Naive B cell (primary cell): ENCODE data around the gene CIAPIN1. TPM values are rescaled to one million over a fixed set of nuclear protein-coding genes. Genes with fewer than 3 reads are reported as not detected.
A peak's percentile ranks its signal among the peaks of the same experiment; 100 is the strongest.

Experiments
- ATAC-seq, 2 donors: fragments of 150-1000 bp; cut with Tn5 transposase; 2 replicates each; pipeline ENCODE4 v1.10.0; 2021; ENCODE audit warnings: low read depth in 2 of 2, mild to moderate bottlenecking in 2 of 2, moderate library complexity in 2 of 2
- DNase-seq: peaks from one replicate; pipeline ENCODE4 v3.0.0; 2022
- H3K27ac Mint-ChIP-seq, 6 donors: one replicate each; pipeline ENCODE4 v1.8.0; 2020 to 2022; ENCODE audit warnings: mild to moderate bottlenecking in 6 of 6, mixed read lengths in 6 of 6, moderate library complexity in 5 of 6, inconsistent platforms in 2 of 6
- H3K27me3 Mint-ChIP-seq, 3 donors: one replicate each; pipeline ENCODE4 v1.8.0; 2021 to 2022; ENCODE audit warnings: mixed read lengths in 3 of 3, mild to moderate bottlenecking in 1 of 3
- H3K36me3 Mint-ChIP-seq, 2 donors: one replicate each; pipeline ENCODE4 v1.8.0; 2020 to 2022; ENCODE audit warnings: mixed read lengths in 2 of 2, inconsistent platforms in 1 of 2, mild to moderate bottlenecking in 1 of 2
- H3K4me1 Mint-ChIP-seq, 3 donors: one replicate each; pipeline ENCODE4 v1.8.0; 2020 to 2022; ENCODE audit warnings: mixed read lengths in 3 of 3, inconsistent platforms in 1 of 3, mild to moderate bottlenecking in 1 of 3, moderate library complexity in 1 of 3
- H3K4me3 Mint-ChIP-seq, 8 donors: one replicate each; pipeline ENCODE4 v1.8.0; 2020 to 2022; ENCODE audit warnings: mild to moderate bottlenecking in 8 of 8, mixed read lengths in 8 of 8, moderate library complexity in 8 of 8, inconsistent platforms in 2 of 8
- H3K9me3 Mint-ChIP-seq, 7 donors: one replicate each; pipeline ENCODE4 v1.8.0; 2020 to 2022; ENCODE audit warnings: mixed read lengths in 7 of 7, mild to moderate bottlenecking in 5 of 7, inconsistent platforms in 2 of 7, moderate library complexity in 1 of 7
- polyA plus RNA-seq, 6 donors: library from polyadenylated mRNA; unstranded; fragments of 300-500 nt; fragmentation: Illumina TruSeq; gene quantifications; one replicate each; pipeline ENCODE4 v1.2.3, GENCODE V29; 2021; ENCODE audit warnings: low read depth in 6 of 6

CIAPIN1 gene
- polyA plus RNA-seq, 6 donors from 2014 or later: 33.4 to 67.2 (median 40.9) TPM

DNA sequence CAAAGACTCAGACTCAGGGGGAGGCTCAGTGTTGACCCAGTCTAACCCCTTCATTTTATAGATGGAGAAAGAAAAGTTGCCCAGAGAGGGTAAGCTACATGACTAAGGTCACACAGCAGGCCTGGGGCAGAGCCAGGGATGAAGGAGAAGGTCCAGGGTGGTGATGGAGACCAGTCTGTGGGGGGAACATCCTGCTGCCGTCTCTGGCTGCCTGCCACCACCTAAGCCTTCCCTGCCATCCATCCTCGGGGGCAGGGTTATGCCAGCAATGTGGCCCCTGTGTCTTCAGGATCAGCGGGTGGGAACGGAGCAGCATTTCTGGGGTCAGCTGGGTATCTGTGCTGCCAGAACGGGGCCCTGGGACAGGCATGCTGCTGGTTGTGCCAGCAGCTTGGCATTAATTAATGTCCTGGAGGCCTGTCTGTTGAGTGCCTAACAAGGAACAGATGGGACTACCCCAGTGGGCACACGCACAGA, 33.6 kb upstream of the CIAPIN1 start:
- Mint-ChIP-seq H3K9me3 (no peaks in the 10 kb centered on the region), H3K27ac (no peak overlapping the region), H3K4me3 (peak overlapping the region in 1 of 8 donors; percentile 20), H3K4me1 (peaks cover 24 to 55% (median 47%) of the 10 kb centered on the region in 3 donors), H3K36me3 (no peaks in the 10 kb centered on the region), H3K27me3 (peaks cover 7 to 48% (median 41%) of the 10 kb centered on the region in 3 donors)
- no peak for ATAC-seq
- no peak for DNase-seq

DNA sequence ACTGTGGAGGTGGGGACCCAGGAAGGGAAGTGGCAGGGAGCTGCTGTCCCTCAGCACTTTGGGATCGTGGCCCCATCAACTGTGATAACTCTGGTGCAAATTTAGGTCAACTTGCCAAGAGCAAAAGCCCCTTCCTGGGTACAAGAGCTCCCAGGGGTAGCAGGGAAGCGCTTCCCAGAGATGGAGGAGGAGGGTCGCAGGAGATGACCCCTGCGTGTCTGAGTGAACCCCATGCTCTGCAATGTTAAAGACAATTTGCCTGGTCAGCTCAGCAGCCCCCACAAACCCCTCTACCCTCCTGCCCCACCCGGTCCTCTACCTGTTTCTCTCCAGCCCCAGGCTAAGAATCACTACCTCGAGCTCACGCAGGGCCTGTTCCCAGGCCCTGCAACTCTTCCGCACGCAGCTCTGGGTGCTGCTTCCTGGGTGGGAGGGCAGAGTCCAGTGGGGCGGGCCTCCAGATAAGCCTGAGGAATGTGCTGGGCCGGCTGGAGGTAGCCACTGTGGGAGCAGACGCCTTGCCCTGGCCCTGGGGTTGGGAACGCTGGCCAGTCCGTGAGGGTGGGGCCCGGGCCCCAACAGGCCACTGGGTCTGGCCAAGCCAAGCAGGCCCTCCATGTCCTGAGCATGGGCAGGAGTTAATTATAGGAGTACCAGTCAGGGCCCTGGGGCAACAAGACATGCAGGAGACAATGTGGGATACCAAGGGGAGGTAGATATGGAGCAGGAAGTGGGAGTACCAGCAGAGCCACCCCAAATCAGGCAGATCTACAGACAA, 33.0 kb upstream of the CIAPIN1 start:
- H3K27ac Mint-ChIP-seq: peak overlapping the region in 1 of 6 donors; percentile 79

DNA sequence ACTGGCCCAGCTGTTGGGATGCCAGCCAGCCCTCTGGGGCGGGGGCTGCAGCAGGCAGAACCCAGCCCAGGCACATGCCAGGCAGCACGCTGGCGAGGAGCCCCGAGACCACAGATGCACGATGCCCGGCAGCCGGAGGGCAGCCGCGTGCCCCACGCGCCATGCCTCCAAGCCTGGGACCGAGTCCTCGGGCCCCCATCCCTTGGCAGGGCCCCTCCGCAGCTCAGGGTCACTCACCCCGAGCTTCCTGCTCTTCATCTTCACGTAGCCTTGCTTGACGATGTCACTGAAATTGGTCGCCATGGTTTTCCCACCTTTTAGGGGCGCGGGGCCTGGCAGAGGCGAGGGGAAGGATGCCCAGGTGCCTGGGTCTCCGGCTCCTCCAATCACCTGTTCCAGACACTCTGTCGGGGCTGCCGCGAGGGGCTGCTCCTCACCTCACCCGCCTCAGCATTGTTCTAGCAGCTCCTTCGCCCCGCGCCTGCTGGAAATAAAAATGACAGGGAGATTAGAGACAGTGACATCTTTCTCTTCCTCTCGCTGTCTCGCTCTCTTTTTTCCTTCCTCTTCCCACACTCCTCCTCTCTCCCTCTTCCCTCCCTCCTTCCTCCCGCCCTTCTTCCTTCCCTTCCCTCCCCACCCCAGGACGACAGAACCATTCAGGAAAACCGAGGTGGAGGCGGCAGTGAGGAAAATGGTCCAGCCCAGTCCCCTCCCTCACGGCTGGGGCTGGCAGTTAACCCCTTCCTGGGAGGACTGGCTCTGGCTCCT, 32.2 kb upstream of the CIAPIN1 start:
- Mint-ChIP-seq H3K4me3 (peak overlapping the region; percentile 58 to 87 (median 78)), H3K36me3 (no peaks in the 10 kb centered on the region), H3K9me3 (no peaks in the 10 kb centered on the region), H3K27ac (peak overlapping the region in 3 of 6 donors; percentile 59 to 74 (median 61)), H3K27me3 (peaks cover 7 to 34% (median 27%) of the 10 kb centered on the region in 3 donors), H3K4me1 (peaks cover 22 to 51% (median 50%) of the 10 kb centered on the region in 3 donors)
- ATAC-seq (no peak), DNase-seq (no peak)

More for the DNA sequence above, 33.0 kb upstream of the CIAPIN1 start:
- Mint-ChIP-seq H3K4me3 (peak overlapping the region in 3 of 8 donors; percentile 22 to 85 (median 73)), H3K9me3 (no peaks in the 10 kb centered on the region), H3K4me1 (peaks cover 22 to 55% (median 49%) of the 10 kb centered on the region in 3 donors), H3K27me3 (peaks cover 7 to 42% (median 35%) of the 10 kb centered on the region in 3 donors), H3K36me3 (no peaks in the 10 kb centered on the region)
- DNase-seq: no peak
- ATAC-seq: no peak

DNA sequence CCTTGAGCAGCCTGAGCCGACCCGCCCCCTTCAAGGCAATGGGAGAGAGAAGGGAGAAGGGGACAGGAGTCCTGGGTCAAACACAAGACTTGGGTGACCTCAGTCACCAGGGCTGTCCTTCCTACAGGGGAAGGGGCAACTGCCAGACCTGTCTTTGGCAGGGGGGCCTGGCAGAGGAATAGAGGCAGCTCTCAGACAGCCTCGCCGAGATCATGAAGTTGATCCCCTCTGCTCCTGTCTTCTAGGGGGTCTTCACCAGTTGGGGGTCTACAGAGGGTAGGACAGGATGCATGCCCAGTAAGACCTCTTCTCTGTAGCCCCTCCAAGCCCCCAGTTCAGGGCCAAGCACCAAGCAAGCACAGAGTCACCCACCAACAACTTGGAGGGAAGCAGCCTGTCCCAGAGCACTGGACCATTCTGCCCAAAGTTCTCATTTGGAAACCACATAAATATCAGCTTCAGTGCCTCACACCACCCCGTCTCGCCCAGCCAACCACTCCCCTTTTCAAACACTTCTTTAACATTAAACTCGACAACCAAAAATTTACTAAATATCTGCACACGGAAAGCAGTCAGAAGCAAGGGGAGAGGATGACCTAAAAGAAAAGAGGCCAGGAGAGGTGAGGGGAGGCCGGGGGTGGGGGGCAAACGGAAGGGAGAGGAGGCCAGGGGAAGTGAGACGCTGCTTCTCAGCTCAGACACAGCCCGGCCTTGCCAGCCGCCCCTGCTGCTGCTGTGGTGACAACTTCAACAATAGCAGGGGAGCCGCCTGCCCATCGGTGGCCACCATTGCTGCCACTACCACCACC, 31.4 kb upstream of the CIAPIN1 start:
- ATAC-seq (peak; percentile 54 to 63), DNase-seq (peak; percentile 25)
- Mint-ChIP-seq H3K4me3 (peak overlapping the region; percentile 0 to 87 (median 78)), H3K4me1 (peaks cover 22 to 51% (median 50%) of the 10 kb centered on the region in 3 donors), H3K27ac (peak overlapping the region in 5 of 6 donors; percentile 29 to 87 (median 74)), H3K9me3 (no peaks in the 10 kb centered on the region), H3K27me3 (peaks cover 7 to 28% (median 25%) of the 10 kb centered on the region in 3 donors), H3K36me3 (no peaks in the 10 kb centered on the region)

DNA sequence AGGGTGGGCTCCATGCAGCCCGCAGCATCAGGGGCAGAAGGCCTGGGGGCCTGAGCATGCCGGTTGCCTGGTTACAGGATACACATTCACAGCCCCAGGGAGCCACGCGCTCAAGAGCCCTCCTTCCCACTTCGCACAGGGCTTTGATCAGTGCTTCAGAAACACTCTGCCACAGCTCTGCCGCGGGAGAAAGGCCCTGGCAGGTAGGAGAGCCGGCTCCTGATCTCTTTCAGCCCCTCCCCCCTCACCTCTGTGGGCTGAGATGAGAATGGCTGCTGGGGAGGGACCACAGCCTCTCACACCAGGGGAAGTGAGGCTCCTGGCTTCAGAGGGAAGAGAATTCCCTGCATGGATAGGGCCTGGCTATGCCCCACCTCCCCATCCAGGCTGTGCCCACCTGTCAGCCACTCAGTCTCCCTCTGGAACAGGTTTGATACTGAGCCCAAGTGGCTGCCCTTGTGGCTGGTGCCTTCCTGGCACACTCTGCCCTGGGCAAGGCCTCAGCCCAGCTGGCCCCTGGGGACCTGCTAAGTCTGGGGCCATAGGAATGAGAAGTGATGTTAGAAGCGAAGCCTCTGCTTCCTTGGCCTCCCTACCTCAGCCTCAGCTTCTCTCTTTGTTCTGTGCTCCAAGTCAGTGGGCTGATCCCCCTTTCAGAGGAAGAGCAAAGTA, 30.5 kb upstream of the CIAPIN1 start:
- Mint-ChIP-seq H3K4me3 (peak overlapping the region in 2 of 8 donors; percentile 76 to 87), H3K27me3 (peaks cover 7 to 28% (median 25%) of the 10 kb centered on the region in 3 donors), H3K4me1 (peaks cover 22 to 50% (median 47%) of the 10 kb centered on the region in 3 donors), H3K36me3 (no peaks in the 10 kb centered on the region), H3K27ac (peak overlapping the region in 1 of 6 donors; percentile 75), H3K9me3 (no peaks in the 10 kb centered on the region)
- ATAC-seq: no peak
- no peak for DNase-seq

DNA sequence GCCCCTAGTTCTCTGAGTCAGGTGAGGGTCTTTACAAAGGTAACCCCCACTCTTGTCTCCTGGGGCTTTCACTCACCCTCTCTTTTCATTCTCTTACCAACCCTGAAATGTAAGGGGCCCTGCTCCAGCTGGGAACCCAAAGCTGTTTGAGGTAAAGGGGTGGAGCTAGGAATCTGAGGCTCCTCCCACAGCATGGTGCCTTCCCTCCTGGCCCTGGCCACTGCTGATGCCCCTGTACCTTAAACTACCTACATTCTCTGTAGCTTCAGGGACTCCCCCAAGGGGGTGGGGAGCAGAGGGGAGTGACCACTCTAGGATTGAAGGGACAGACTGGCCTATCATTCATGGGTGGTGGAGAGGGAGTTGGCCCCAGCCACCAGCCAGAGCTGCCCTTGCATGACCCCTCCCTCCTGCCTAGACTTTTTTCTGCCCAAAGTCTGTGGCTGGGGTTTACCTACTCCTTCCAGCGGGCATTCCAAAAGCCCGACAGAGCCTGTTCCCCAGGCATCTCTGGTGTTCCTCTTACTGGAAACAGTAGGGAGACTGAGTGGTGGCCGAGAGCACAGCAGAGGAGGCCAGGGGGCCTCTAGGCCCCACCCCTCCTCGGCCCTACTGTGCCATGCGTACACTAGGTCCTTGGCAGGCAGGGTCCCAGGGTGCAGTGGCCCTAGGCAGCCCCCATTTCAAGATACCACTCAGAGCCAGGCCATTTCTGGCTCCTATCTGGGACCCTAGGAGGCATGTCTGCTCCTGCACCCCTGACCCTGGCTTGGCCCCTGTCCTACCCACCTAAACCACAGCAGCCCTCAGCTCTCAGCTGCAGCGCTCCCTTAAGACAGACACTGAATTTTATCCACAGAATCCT, 29.6 kb upstream of the CIAPIN1 start:
- DNase-seq: no peak
- H3K36me3 Mint-ChIP-seq: peaks cover 0 to 5% of the 10 kb centered on the region in 2 donors
- ATAC-seq: no peak
- peak overlapping the region in 1 of 8 donors; percentile 45 for H3K4me3 Mint-ChIP-seq
- no peaks in the 10 kb centered on the region for H3K9me3 Mint-ChIP-seq
- peak overlapping the region in 1 of 6 donors; percentile 81 for H3K27ac Mint-ChIP-seq
- H3K27me3 Mint-ChIP-seq: peaks cover 7 to 28% (median 25%) of the 10 kb centered on the region in 3 donors
- peaks cover 25 to 50% (median 47%) of the 10 kb centered on the region in 3 donors for H3K4me1 Mint-ChIP-seq

DNA sequence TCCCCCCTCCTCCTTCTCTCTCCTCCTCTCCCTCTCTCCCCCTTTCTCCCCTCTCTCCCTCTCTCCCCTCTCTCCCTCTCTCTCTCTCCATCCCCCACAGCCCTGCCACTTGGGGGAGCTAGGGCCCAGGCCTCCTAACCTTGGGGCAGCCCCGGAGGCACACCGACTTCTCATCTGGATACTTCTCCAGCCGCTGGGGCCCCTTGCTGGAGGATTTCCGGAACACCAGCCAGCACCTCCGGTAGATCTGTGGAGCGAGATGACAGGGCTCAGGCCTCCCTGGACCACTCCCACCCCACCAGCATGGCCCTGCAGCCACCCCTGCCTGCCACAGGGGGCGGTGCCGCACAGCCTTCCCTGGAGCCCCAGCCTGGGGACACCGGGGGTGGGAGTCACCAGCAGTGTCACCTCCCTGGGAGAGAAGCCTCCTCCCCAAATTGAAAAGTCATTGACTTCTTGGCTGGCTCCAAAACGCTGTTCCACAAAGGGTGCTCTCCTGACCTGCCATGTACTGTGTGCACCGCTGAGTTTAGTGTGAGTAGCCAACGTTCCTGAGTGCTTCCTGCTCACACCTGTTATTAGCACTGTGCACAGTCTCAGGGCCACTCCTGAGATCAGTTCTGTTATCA, 28.6 kb upstream of the CIAPIN1 start:
- Mint-ChIP-seq H3K27ac (peak overlapping the region in 1 of 6 donors; percentile 69), H3K36me3 (peaks cover 0 to 7% of the 10 kb centered on the region in 2 donors), H3K27me3 (peaks cover 0 to 20% (median 15%) of the 10 kb centered on the region in 3 donors), H3K4me1 (peaks cover 26 to 44% (median 44%) of the 10 kb centered on the region in 3 donors), H3K4me3 (peak overlapping the region in 3 of 8 donors; percentile 9 to 65 (median 64)), H3K9me3 (no peaks in the 10 kb centered on the region)
- ATAC-seq (peak; percentile 83 to 88), DNase-seq (peak; percentile 69)

DNA sequence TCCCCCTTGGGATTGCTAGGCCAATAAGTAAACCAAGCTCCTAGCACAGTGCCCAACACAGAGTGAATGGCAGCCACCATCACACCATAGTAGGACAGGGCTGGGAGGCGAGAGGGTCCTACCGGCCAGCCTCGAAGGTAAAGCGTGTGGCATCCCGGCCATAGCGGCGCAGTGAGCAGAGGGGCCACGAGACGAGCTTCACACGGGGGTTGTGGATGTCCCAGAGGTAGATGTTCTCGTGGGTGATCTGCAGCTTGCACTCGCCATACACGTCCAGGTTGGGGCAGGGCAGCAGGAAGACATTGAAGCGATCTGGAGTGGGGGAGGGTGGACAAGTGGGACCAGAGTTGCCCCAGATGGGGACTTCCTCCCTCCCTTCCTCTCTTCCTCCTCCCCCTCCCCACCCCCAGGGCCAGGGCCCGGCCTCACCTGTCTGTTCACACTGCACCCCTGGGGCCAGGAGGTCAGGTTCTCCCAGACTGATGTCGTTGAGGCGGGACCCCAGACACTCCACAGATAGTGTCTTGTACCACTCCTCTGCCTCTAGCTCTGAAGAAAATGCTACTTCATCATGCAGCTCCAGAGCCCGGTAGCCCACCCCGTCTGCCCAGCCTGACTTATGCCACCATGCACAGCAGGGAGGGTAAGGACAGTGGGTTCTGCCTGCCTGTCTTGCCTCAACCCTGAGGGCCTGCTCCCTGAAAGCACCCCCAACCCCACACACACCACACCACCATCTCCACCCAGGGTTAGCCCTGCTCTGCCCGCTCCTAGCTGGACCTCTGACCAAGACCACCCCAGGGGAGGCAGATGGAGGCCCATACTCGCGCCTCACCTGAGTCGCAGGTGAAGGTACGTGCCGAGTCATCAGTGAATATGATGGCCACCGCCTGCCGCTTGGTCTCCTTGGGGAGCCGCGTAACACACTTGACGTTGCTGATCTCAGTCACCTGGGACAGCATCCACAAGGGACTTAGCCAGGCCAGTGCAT, 27.8 kb upstream of the CIAPIN1 start:
- H3K36me3 Mint-ChIP-seq: peaks cover 0 to 7% of the 10 kb centered on the region in 2 donors
- H3K4me1 Mint-ChIP-seq: peaks cover 26 to 41% (median 36%) of the 10 kb centered on the region in 3 donors
- DNase-seq (no peak), ATAC-seq (no peak)
- peak overlapping the region in 2 of 8 donors; percentile 11 to 47 for H3K4me3 Mint-ChIP-seq
- H3K9me3 Mint-ChIP-seq: no peaks in the 10 kb centered on the region
- H3K27ac Mint-ChIP-seq: no peak overlapping the region
- peaks cover 0 to 12% (median 8%) of the 10 kb centered on the region in 3 donors for H3K27me3 Mint-ChIP-seq

DNA sequence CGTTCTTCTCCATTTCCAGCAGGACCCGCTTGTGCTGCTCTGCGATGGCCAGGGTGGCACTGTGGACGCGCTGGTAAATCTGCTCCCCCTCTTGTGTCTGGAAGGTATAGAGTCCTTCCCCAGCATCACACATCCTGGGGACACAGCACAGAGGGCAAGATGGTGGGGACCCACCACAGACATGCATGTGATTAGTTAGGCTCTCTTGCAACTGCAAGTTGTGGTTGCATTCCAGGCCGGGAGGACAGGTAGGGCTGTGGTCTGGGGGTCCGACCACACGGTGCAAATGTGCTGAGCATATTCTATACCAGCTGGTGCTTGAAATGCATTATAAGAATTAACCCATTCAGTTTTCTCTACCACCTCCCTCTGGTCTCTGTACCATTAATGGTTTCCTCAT, 26.7 kb upstream of the CIAPIN1 start:
- Mint-ChIP-seq H3K4me1 (peaks cover 21 to 33% (median 27%) of the 10 kb centered on the region in 3 donors), H3K9me3 (no peaks in the 10 kb centered on the region), H3K27me3 (peaks cover 0 to 5% (median 0%) of the 10 kb centered on the region in 3 donors), H3K36me3 (peaks cover 0 to 7% of the 10 kb centered on the region in 2 donors), H3K4me3 (no peak overlapping the region), H3K27ac (peak overlapping the region in 1 of 6 donors; percentile 58)
- DNase-seq (no peak), ATAC-seq (no peak)

DNA sequence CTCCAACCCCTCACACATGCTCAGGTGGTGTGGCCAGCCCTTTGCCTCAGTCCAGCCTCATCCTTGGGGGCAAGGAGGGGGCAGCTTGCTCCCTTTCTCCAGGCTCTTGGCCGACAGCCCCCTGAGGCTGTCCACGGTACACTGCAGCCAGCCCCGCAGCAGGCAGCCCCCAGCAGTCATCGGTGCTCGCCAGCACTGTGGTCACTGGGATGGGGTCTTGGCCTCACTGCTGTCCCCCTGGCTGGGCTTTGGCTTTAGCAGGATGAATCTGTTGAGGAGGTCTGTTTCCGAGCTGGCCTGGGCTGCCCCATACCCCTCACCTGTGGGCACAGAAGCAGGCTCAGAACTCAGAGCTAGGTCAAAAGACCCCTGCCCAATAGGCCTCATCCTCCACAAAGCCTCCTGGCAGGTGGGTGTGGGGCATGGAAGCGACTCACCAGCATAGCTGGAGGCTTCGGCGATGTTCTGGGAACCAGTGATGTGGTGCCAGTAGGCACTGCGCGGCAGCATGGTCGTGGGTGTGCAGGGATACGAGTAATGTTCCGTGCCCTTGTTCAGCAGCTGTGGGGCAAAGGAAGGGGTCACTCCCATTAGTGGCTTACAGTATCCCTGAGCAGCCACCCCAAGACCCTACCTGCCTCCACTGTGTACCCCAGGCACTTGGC, 26.1 kb upstream of the CIAPIN1 start:
- H3K4me1 Mint-ChIP-seq: peaks cover 19 to 27% (median 21%) of the 10 kb centered on the region in 3 donors
- H3K9me3 Mint-ChIP-seq: no peaks in the 10 kb centered on the region
- DNase-seq: no peak
- H3K27ac Mint-ChIP-seq: no peak overlapping the region
- H3K4me3 Mint-ChIP-seq: no peak overlapping the region
- peaks cover 0 to 13% of the 10 kb centered on the region in 2 donors for H3K36me3 Mint-ChIP-seq
- H3K27me3 Mint-ChIP-seq: no peaks in the 10 kb centered on the region
- no peak for ATAC-seq
